ENCODE measurements around the gene MMP24OS.

MMP24OS gene

GRCh38 chr20:35240811-35241293, 37.1 kb downstream of the MMP24OS start:
- no peaks in the 10 kb centered on the region for H3K9me3 ChIP-seq (ENCODE audit: insufficient read depth, low read length)
- no peak overlapping the region for H3K4me2 ChIP-seq (ENCODE audit: low read length)
- H2AFZ ChIP-seq (ENCODE audit: low read depth, low read length), result no peak overlapping the region
- H3K9ac ChIP-seq (ENCODE audit: low read length), result no peak overlapping the region
- no peak overlapping the region for H3K4me3 ChIP-seq (ENCODE audit: low read length)
- H3K27ac ChIP-seq (ENCODE audit: low read length), result no peak overlapping the region
- no peaks in the 10 kb centered on the region for H3K79me2 ChIP-seq (ENCODE audit: low read length)
- no peaks in the 10 kb centered on the region for H3K36me3 ChIP-seq (replicated peaks; ENCODE audit: low read depth, low read length)
- TF ChIP-seq CTCF (IDR thresholded peaks at IDR 0.05; ENCODE audit: low read depth, low read length), result no peak
- TF ChIP-seq EZH2phosphoT487 (IDR thresholded peaks at IDR 0.05; ENCODE audit: low read depth), result no peak
- no peaks in the 10 kb centered on the region for H4K20me1 ChIP-seq (ENCODE audit: insufficient read depth, low read length)
- H3K4me1 ChIP-seq (ENCODE audit: low read length), result no peaks in the 10 kb centered on the region
- H3K27me3 ChIP-seq (ENCODE audit: low read depth, low read length), result peaks cover 39% of the 10 kb centered on the region

GRCh38 chr20:35240083-35240810, 37.7 kb downstream of the MMP24OS start:
- Histone ChIP-seq H3K27me3 (ENCODE audit: low read depth, low read length) (peaks cover 39% of the 10 kb centered on the region), H3K79me2 (ENCODE audit: low read length) (no peaks in the 10 kb centered on the region), H3K4me2 (ENCODE audit: low read length) (no peak overlapping the region), H3K4me1 (ENCODE audit: low read length) (no peaks in the 10 kb centered on the region), H3K9me3 (ENCODE audit: insufficient read depth, low read length) (no peaks in the 10 kb centered on the region), H3K9ac (ENCODE audit: low read length) (no peak overlapping the region), H3K36me3 (replicated peaks; ENCODE audit: low read depth, low read length) (no peaks in the 10 kb centered on the region), H3K27ac (ENCODE audit: low read length) (no peak overlapping the region), H3K4me3 (ENCODE audit: low read length) (no peak overlapping the region), H4K20me1 (ENCODE audit: insufficient read depth, low read length) (no peaks in the 10 kb centered on the region), H2AFZ (ENCODE audit: low read depth, low read length) (no peak overlapping the region)
- TF ChIP-seq EZH2phosphoT487 (IDR thresholded peaks at IDR 0.05; ENCODE audit: low read depth) (no peak), CTCF (IDR thresholded peaks at IDR 0.05; ENCODE audit: low read depth, low read length) (no peak)

GRCh38 chr20:35238735-35239134, 39.2 kb downstream of the MMP24OS start:
- Histone ChIP-seq H4K20me1 (ENCODE audit: insufficient read depth, low read length) (no peaks in the 10 kb centered on the region), H3K4me1 (ENCODE audit: low read length) (no peaks in the 10 kb centered on the region), H2AFZ (ENCODE audit: low read depth, low read length) (no peak overlapping the region), H3K36me3 (replicated peaks; ENCODE audit: low read depth, low read length) (no peaks in the 10 kb centered on the region), H3K9ac (ENCODE audit: low read length) (no peak overlapping the region), H3K27ac (ENCODE audit: low read length) (no peak overlapping the region), H3K4me3 (ENCODE audit: low read length) (no peak overlapping the region), H3K79me2 (ENCODE audit: low read length) (no peaks in the 10 kb centered on the region), H3K27me3 (ENCODE audit: low read depth, low read length) (peaks cover 33% of the 10 kb centered on the region), H3K4me2 (ENCODE audit: low read length) (no peak overlapping the region), H3K9me3 (ENCODE audit: insufficient read depth, low read length) (no peaks in the 10 kb centered on the region)
- TF ChIP-seq EZH2phosphoT487 (IDR thresholded peaks at IDR 0.05; ENCODE audit: low read depth) (no peak), CTCF (IDR thresholded peaks at IDR 0.05; ENCODE audit: low read depth, low read length) (no peak)

- no peaks in the 10 kb centered on the region for H3K9me3 ChIP-seq (ENCODE audit: insufficient read depth, low read length)
- H3K9ac ChIP-seq (ENCODE audit: low read length), result no peak overlapping the region
- no peaks in the 10 kb centered on the region for H4K20me1 ChIP-seq (ENCODE audit: insufficient read depth, low read length)
- no peaks in the 10 kb centered on the region for H3K36me3 ChIP-seq (replicated peaks; ENCODE audit: low read depth, low read length)
- H3K4me3 ChIP-seq (ENCODE audit: low read length), result no peak overlapping the region
- H3K4me1 ChIP-seq (ENCODE audit: low read length), result no peaks in the 10 kb centered on the region
- no peak overlapping the region for H2AFZ ChIP-seq (ENCODE audit: low read depth, low read length)
- TF ChIP-seq CTCF (IDR thresholded peaks at IDR 0.05; ENCODE audit: low read depth, low read length), result no peak
- TF ChIP-seq EZH2phosphoT487 (IDR thresholded peaks at IDR 0.05; ENCODE audit: low read depth), result no peak
- peaks cover 31% of the 10 kb centered on the region for H3K27me3 ChIP-seq (ENCODE audit: low read depth, low read length)
- H3K27ac ChIP-seq (ENCODE audit: low read length), result no peak overlapping the region
- H3K4me2 ChIP-seq (ENCODE audit: low read length), result no peak overlapping the region
- no peaks in the 10 kb centered on the region for H3K79me2 ChIP-seq (ENCODE audit: low read length)
Observed at GRCh38 chr20:35238170-35238569, 39.8 kb downstream of the MMP24OS start.

All from OCI-LY3 (cell line).